ENCODE data around the gene NEMP1. TPM values are rescaled to one million over a fixed set of nuclear protein-coding genes. Genes with fewer than 3 reads are reported as not detected.

The NEMP1 gene
- total and polyA plus RNA-seq, 4 donors = 1.4 to 10.9 (median 3.2) TPM

DNA sequence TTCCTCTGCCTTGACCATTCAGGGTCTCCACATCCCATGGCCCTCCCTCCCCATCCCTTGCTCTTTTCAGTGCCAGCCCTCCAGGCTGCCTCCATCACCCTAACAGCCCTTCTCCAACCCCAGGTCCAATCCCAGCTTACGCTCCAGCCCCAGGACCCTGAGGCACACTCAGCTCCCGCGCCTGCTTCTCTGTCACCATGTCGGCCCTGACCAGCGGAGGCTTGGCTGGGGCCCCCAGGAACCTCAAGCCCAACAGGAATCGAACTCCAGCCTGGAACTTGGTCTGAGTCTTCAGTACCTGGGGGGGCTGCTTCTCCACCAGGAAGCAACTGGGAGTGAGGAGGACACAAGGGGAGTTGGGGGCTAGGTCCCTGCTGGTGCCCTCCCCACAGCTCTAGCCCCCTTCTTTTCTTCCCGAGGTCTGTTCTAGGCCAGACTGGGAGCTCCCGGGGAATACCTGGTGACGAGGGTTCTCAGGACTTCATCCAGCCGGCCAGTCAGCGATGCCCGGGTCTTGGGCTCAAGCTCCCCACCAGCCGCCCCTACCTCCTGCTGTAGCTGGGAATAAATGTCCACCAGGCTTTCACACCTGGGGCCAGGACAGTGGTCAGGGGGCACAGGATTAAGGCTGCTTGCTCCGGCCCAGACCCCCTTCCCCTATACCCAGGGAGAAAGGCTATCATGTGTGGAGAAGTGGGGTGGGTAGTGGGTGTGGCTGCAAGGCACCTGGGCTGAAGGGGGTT, 26.6 kb upstream of the NEMP1 start:
- no peak for DNase-seq (ENCODE audit: low spot score)
- no peak overlapping the region for H3K27ac ChIP-seq (ENCODE audit: low read depth in 1 of 2, low read length in 2 of 2)

DNA sequence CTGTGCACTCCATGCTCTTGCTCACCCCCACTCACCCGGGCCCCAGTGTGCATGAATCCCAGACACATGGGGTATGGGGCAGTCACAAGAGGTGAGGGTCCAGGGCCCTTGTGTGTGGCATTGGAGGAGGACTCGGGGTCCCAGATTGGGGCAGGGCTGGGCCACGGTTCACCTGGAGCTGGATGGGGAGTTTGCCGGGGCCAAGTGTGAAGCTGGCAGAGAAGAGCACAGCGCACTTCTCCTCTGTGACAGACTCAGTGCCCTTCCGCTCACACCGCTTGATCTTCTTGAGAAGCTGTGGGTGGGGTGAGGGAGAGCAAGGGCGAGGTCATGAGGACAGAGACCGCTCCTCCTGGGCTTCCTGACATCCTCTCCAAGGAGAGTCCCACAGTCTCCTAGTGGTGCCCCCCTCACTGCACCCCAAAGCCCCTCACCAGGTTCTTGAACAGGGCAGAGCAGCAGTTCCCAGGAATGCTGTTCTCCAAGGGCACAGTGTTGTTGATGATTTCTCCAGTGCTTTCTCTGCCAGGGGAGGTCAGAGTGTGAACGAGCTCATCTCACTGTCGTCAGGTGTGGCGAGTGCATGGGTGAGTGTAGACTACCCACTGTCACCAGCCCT, 25.8 kb upstream of the NEMP1 start:
- H3K9me3 ChIP-seq (ENCODE audit: control insufficient read depth in 4 of 4, low read length in 3 of 4) = no peaks in the 10 kb centered on the region
- WGBS = 95% methylated on average over 12 of the region's 12 CpGs
- TF ChIP-seq, protein P1, sequence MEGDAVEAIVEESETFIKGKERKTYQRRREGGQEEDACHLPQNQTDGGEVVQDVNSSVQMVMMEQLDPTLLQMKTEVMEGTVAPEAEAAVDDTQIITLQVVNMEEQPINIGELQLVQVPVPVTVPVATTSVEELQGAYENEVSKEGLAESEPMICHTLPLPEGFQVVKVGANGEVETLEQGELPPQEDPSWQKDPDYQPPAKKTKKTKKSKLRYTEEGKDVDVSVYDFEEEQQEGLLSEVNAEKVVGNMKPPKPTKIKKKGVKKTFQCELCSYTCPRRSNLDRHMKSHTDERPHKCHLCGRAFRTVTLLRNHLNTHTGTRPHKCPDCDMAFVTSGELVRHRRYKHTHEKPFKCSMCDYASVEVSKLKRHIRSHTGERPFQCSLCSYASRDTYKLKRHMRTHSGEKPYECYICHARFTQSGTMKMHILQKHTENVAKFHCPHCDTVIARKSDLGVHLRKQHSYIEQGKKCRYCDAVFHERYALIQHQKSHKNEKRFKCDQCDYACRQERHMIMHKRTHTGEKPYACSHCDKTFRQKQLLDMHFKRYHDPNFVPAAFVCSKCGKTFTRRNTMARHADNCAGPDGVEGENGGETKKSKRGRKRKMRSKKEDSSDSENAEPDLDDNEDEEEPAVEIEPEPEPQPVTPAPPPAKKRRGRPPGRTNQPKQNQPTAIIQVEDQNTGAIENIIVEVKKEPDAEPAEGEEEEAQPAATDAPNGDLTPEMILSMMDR (IDR thresholded peaks at IDR 0.05; ENCODE audit: low read depth, low read length, missing input control) = no peak
- no peak for TF ChIP-seq HNF4G (IDR thresholded peaks at IDR 0.05)
- TF ChIP-seq YY1 (IDR thresholded peaks at IDR 0.05) = no peak
- no peak for TF ChIP-seq RAD21 (IDR thresholded peaks at IDR 0.05)
- TF ChIP-seq FOXA2 (IDR thresholded peaks at IDR 0.05) = no peak
- TF ChIP-seq MAX (IDR thresholded peaks at IDR 0.05) = no peak
- no peak for TF ChIP-seq HNF4A (conservative IDR thresholded peaks at IDR 0.05)
- TF ChIP-seq EGR1 (IDR thresholded peaks at IDR 0.05; ENCODE audit: low read depth in 2 of 2) = no peak
- TF ChIP-seq, protein P2, sequence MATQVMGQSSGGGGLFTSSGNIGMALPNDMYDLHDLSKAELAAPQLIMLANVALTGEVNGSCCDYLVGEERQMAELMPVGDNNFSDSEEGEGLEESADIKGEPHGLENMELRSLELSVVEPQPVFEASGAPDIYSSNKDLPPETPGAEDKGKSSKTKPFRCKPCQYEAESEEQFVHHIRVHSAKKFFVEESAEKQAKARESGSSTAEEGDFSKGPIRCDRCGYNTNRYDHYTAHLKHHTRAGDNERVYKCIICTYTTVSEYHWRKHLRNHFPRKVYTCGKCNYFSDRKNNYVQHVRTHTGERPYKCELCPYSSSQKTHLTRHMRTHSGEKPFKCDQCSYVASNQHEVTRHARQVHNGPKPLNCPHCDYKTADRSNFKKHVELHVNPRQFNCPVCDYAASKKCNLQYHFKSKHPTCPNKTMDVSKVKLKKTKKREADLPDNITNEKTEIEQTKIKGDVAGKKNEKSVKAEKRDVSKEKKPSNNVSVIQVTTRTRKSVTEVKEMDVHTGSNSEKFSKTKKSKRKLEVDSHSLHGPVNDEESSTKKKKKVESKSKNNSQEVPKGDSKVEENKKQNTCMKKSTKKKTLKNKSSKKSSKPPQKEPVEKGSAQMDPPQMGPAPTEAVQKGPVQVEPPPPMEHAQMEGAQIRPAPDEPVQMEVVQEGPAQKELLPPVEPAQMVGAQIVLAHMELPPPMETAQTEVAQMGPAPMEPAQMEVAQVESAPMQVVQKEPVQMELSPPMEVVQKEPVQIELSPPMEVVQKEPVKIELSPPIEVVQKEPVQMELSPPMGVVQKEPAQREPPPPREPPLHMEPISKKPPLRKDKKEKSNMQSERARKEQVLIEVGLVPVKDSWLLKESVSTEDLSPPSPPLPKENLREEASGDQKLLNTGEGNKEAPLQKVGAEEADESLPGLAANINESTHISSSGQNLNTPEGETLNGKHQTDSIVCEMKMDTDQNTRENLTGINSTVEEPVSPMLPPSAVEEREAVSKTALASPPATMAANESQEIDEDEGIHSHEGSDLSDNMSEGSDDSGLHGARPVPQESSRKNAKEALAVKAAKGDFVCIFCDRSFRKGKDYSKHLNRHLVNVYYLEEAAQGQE (IDR thresholded peaks at IDR 0.05) = no peak
- TF ChIP-seq TAF1 (conservative IDR thresholded peaks at IDR 0.05) = no peak
- TF ChIP-seq NR2F2 (IDR thresholded peaks at IDR 0.05) = no peak
- H3K36me3 ChIP-seq (ENCODE audit: control insufficient read depth in 4 of 4, insufficient read depth in 3 of 4, low read depth in 1 of 4, low read length in 3 of 4) = peaks cover 16 to 39% (median 29%) of the 10 kb centered on the region in 4 donors
- H3K4me3 ChIP-seq (ENCODE audit: low read depth in 1 of 3, low read length in 3 of 3) = no peak overlapping the region
- H3K9ac ChIP-seq (ENCODE audit: low read depth in 1 of 2, low read length in 2 of 2) = no peak overlapping the region
- H3K27me3 ChIP-seq (ENCODE audit: control insufficient read depth in 4 of 4, insufficient read depth in 4 of 4, low read length in 3 of 4) = no peaks in the 10 kb centered on the region
- peaks cover 9 to 38% (median 28%) of the 10 kb centered on the region in 4 donors for H3K4me1 ChIP-seq (ENCODE audit: control insufficient read depth in 4 of 4, insufficient read depth in 4 of 4, low read length in 3 of 4)
- DNase-seq (ENCODE audit: low spot score) = no peak
- peak overlapping the region in 1 of 2 donors; percentile 60 for H3K27ac ChIP-seq (ENCODE audit: low read depth in 1 of 2, low read length in 2 of 2)

More for the DNA sequence above, 26.6 kb upstream of the NEMP1 start:
- TF ChIP-seq FOXA2 (IDR thresholded peaks at IDR 0.05) (no peak), ZBTB33 (IDR thresholded peaks at IDR 0.05) (no peak), JUND (IDR thresholded peaks at IDR 0.05) (no peak), HNF4A (conservative IDR thresholded peaks at IDR 0.05) (no peak)
- peaks cover 16 to 31% (median 24%) of the 10 kb centered on the region in 4 donors for H3K36me3 ChIP-seq (ENCODE audit: control insufficient read depth in 4 of 4, insufficient read depth in 3 of 4, low read depth in 1 of 4, low read length in 3 of 4)
- WGBS = 97% methylated on average over 14 of the region's 14 CpGs
- no peaks in the 10 kb centered on the region for H3K9me3 ChIP-seq (ENCODE audit: control insufficient read depth in 4 of 4, low read length in 3 of 4)
- H3K4me3 ChIP-seq (ENCODE audit: low read depth in 1 of 3, low read length in 3 of 3) = no peak overlapping the region
- H3K4me1 ChIP-seq (ENCODE audit: control insufficient read depth in 4 of 4, insufficient read depth in 4 of 4, low read length in 3 of 4) = peaks cover 14 to 46% (median 35%) of the 10 kb centered on the region in 4 donors
- H3K27me3 ChIP-seq (ENCODE audit: control insufficient read depth in 4 of 4, insufficient read depth in 4 of 4, low read length in 3 of 4) = no peaks in the 10 kb centered on the region
- H3K9ac ChIP-seq (ENCODE audit: low read depth in 1 of 2, low read length in 2 of 2) = no peak overlapping the region

All from liver (tissue), 9 donors.